ENCODE data around the gene ARMH3. TPM values are rescaled to one million over a fixed set of nuclear protein-coding genes. Genes with fewer than 3 reads are reported as not detected.
A peak's percentile ranks its signal among the peaks of the same experiment; 100 is the strongest.

Gene ARMH3
- total RNA-seq, 1 donor from 2014 or later, result 28.8 TPM

GRCh38 chr10:101841826-101842225 lies 214.1 kb downstream of the ARMH3 start:
- Mint-ChIP-seq H3K27me3 (ENCODE audit: unreplicated experiment) (peaks cover 4% of the 10 kb centered on the region), H3K27ac (ENCODE audit: unreplicated experiment) (no peak overlapping the region), H3K36me3 (ENCODE audit: unreplicated experiment) (peaks cover 8% of the 10 kb centered on the region), H3K4me3 (ENCODE audit: unreplicated experiment) (no peak overlapping the region), H3K4me1 (ENCODE audit: unreplicated experiment) (peaks cover 25% of the 10 kb centered on the region), H3K9me3 (ENCODE audit: unreplicated experiment) (no peaks in the 10 kb centered on the region)
- DNase-seq (ENCODE audit: extremely low spot score, unreplicated experiment), result no peak
- no peak for TF ChIP-seq CTCF (IDR thresholded peaks at IDR 0.05)

GRCh38 chr10:101840741-101841453 lies 215.1 kb downstream of the ARMH3 start:
- DNase-seq (ENCODE audit: extremely low spot score, unreplicated experiment), result peak; percentile 94
- peak overlapping the region; percentile 72 for H3K4me3 Mint-ChIP-seq (ENCODE audit: unreplicated experiment)

GRCh38 chr10:101840102-101840684 lies 215.8 kb downstream of the ARMH3 start:
- no peak for DNase-seq (ENCODE audit: extremely low spot score, unreplicated experiment)
- H3K27ac Mint-ChIP-seq (ENCODE audit: unreplicated experiment), result peak overlapping the region; percentile 52
- H3K4me3 Mint-ChIP-seq (ENCODE audit: unreplicated experiment), result peak overlapping the region; percentile 72
- H3K27me3 Mint-ChIP-seq (ENCODE audit: unreplicated experiment), result peaks cover 4% of the 10 kb centered on the region
- H3K36me3 Mint-ChIP-seq (ENCODE audit: unreplicated experiment), result peaks cover 2% of the 10 kb centered on the region
- no peak for TF ChIP-seq CTCF (IDR thresholded peaks at IDR 0.05)
- H3K9me3 Mint-ChIP-seq (ENCODE audit: unreplicated experiment), result no peaks in the 10 kb centered on the region
- H3K4me1 Mint-ChIP-seq (ENCODE audit: unreplicated experiment), result peaks cover 25% of the 10 kb centered on the region

More at GRCh38 chr10:101840741-101841453, 215.1 kb downstream of the ARMH3 start:
- TF ChIP-seq CTCF (IDR thresholded peaks at IDR 0.05), result peak; percentile 94
- H3K4me1 Mint-ChIP-seq (ENCODE audit: unreplicated experiment), result peaks cover 25% of the 10 kb centered on the region
- peaks cover 8% of the 10 kb centered on the region for H3K36me3 Mint-ChIP-seq (ENCODE audit: unreplicated experiment)
- H3K27me3 Mint-ChIP-seq (ENCODE audit: unreplicated experiment), result peaks cover 4% of the 10 kb centered on the region
- H3K27ac Mint-ChIP-seq (ENCODE audit: unreplicated experiment), result peak overlapping the region; percentile 52
- H3K9me3 Mint-ChIP-seq (ENCODE audit: unreplicated experiment), result no peaks in the 10 kb centered on the region

GRCh38 chr10:101839416-101840063 lies 216.4 kb downstream of the ARMH3 start:
- no peak for TF ChIP-seq CTCF (IDR thresholded peaks at IDR 0.05)
- no peak for DNase-seq (ENCODE audit: extremely low spot score, unreplicated experiment)
- Mint-ChIP-seq H3K27ac (ENCODE audit: unreplicated experiment) (peak overlapping the region; percentile 31), H3K9me3 (ENCODE audit: unreplicated experiment) (no peaks in the 10 kb centered on the region), H3K36me3 (ENCODE audit: unreplicated experiment) (no peaks in the 10 kb centered on the region), H3K4me1 (ENCODE audit: unreplicated experiment) (peaks cover 25% of the 10 kb centered on the region), H3K27me3 (ENCODE audit: unreplicated experiment) (peaks cover 4% of the 10 kb centered on the region), H3K4me3 (ENCODE audit: unreplicated experiment) (no peak overlapping the region)

- H3K27me3 Mint-ChIP-seq (ENCODE audit: unreplicated experiment), result no peaks in the 10 kb centered on the region
- no peak overlapping the region for H3K27ac Mint-ChIP-seq (ENCODE audit: unreplicated experiment)
- no peaks in the 10 kb centered on the region for H3K9me3 Mint-ChIP-seq (ENCODE audit: unreplicated experiment)
- TF ChIP-seq CTCF (IDR thresholded peaks at IDR 0.05), result no peak
- H3K36me3 Mint-ChIP-seq (ENCODE audit: unreplicated experiment), result no peaks in the 10 kb centered on the region
- peaks cover 20% of the 10 kb centered on the region for H3K4me1 Mint-ChIP-seq (ENCODE audit: unreplicated experiment)
- no peak for DNase-seq (ENCODE audit: extremely low spot score, unreplicated experiment)
- peak overlapping the region; percentile 23 for H3K4me3 Mint-ChIP-seq (ENCODE audit: unreplicated experiment)
Observed at GRCh38 chr10:101839002-101839401, 217.0 kb downstream of the ARMH3 start.
